Middle frontal gyrus (tissue), 1 donor: ENCODE data around the gene CLIP1.
"Not testable (repeated sequence)": the region's sequence is repeated elsewhere in the genome, so short reads cannot be mapped to it uniquely, and the experiment has no call there.

Experiments
- DNase-seq: peaks from one replicate; pipeline ENCODE4 v3.0.0-alpha.2; 2015; ENCODE audit warnings: low spot score; ENCODE audit errors: extremely low spot score

Gene CLIP1

GRCh38 chr12:122397981-122398380 is 24.5 kb downstream of the CLIP1 start:
- DNase-seq: not testable (repeated sequence)

- DNase-seq: no peak
These were observed 27.1 kb downstream of the CLIP1 start for GRCh38 chr12:122395319-122395718.

- DNase-seq: no peak
These were observed 27.8 kb downstream of the CLIP1 start for GRCh38 chr12:122394626-122395194.

- DNase-seq: no peak
These were observed 28.7 kb downstream of the CLIP1 start for GRCh38 chr12:122393817-122394216.

- no peak for DNase-seq
These were observed 30.1 kb downstream of the CLIP1 start for GRCh38 chr12:122392411-122392810.

- DNase-seq: no peak
These were observed 32.8 kb downstream of the CLIP1 start for GRCh38 chr12:122389677-122390076.

- no peak for DNase-seq
These were observed 34.6 kb downstream of the CLIP1 start for GRCh38 chr12:122387887-122388286.

GRCh38 chr12:122385171-122386016 is 37.1 kb downstream of the CLIP1 start:
- no peak for DNase-seq

- no peak for DNase-seq
These were observed 39.5 kb downstream of the CLIP1 start for GRCh38 chr12:122382919-122383350.

- no peak for DNase-seq
These were observed 41.4 kb downstream of the CLIP1 start for GRCh38 chr12:122381021-122381420.

- DNase-seq: not testable (repeated sequence)
These were observed 45.7 kb downstream of the CLIP1 start for GRCh38 chr12:122376751-122377150.

- no peak for DNase-seq
These were observed 47.8 kb downstream of the CLIP1 start for GRCh38 chr12:122374707-122375106.

- DNase-seq: no peak
These were observed 50.9 kb downstream of the CLIP1 start for GRCh38 chr12:122371475-122372045.

- DNase-seq: no peak
These were observed 54.0 kb downstream of the CLIP1 start for GRCh38 chr12:122368361-122369073.

GRCh38 chr12:122367632-122368031 is 54.8 kb downstream of the CLIP1 start:
- DNase-seq: not testable (repeated sequence)

- DNase-seq: no peak
These were observed 55.6 kb downstream of the CLIP1 start for GRCh38 chr12:122366685-122367475.

- DNase-seq: not testable (repeated sequence)
These were observed 57.2 kb downstream of the CLIP1 start for GRCh38 chr12:122365226-122365625.

GRCh38 chr12:122363782-122364181 is 58.7 kb downstream of the CLIP1 start:
- DNase-seq: no peak

- no peak for DNase-seq
These were observed 59.7 kb downstream of the CLIP1 start for GRCh38 chr12:122362755-122363154.

- not testable (repeated sequence) for DNase-seq
These were observed 64.1 kb downstream of the CLIP1 start for GRCh38 chr12:122358403-122358802.

GRCh38 chr12:122357536-122357935 is 64.9 kb downstream of the CLIP1 start:
- not testable (repeated sequence) for DNase-seq
